GM23248 (cell line): Measurements from ENCODE around the gene UBE2G1.
"Not testable (repeated sequence)": the region's sequence is repeated elsewhere in the genome, so short reads cannot be mapped to it uniquely, and the experiment has no call there.

ENCODE experiments used
- EZH2 ChIP-seq: fragments of 200-600 bp; sonication (generic); IDR thresholded peaks from 2 replicates; pipeline ENCODE4 v1.6.1; 2018; ENCODE audit warnings: antibody characterized with exemption, mild to moderate bottlenecking; ENCODE audit not compliant: insufficient read depth, poor library complexity, severe bottlenecking
- EZH2phosphoT487 ChIP-seq: fragments of 200-600 bp; sonication (generic); IDR thresholded peaks from 2 replicates; pipeline ENCODE4 v1.6.1; 2018; ENCODE audit warnings: antibody characterized with exemption, moderate library complexity, mild to moderate bottlenecking, low read depth; ENCODE audit not compliant: insufficient read depth

DNA sequence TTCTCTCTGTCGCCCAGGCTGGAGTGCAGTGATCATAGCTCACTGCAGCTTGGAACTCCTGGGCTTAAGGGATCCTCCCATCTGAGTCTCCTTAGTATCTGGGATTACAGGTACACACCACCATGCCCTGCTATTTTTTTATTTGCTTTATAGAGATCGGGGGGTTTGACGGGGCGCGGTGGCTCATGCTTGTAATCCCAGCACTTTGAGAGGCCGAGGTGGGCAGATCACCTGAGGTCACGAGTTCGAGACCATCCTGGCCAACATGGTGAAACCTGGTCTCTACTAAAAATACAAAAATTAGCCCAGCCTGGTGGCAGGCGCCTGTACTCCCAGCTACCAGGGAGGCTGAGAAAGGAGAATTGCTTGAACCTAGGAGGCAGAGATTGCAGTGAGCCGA, 702 bp upstream of the UBE2G1 start:
- TF ChIP-seq EZH2, EZH2phosphoT487: not testable (repeated sequence)
